ENCODE data around the gene RPS6KA5.
"Not testable (repeated sequence)": the region's sequence is repeated elsewhere in the genome, so short reads cannot be mapped to it uniquely, and the experiment has no call there.

RPS6KA5 gene

DNA sequence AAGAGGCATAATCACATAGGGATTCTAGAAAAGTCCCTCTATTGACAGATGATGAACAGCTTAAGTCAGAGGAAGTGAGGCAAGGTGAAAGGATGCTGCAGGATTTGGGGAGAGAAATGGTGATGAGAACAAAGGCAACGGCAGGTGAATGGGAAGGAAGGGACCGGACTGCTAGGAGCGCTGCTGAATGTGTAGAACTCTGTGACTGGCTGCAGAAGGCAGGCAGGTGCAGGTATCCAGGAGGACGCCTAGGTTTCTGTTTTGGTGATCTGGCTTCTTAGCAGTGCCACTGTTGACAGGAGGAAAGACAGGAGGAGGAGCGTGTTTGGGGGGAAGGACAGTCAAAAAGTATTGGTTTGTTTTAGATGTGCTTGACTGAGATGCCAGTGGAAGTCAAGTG is 185.8 kb downstream of the RPS6KA5 start:
- 87% methylated on average over 5 of the region's 5 CpGs for WGBS, 2 experiments (ENCODE audit: insufficient coverage in 2 of 2)
- no peaks in the 10 kb centered on the region for H3K4me1 ChIP-seq (ENCODE audit: control insufficient read depth, insufficient read depth, low read length, poor library complexity, severe bottlenecking)
- H3K36me3 ChIP-seq (ENCODE audit: control insufficient read depth, insufficient read depth, low read length): no peaks in the 10 kb centered on the region
- no peak overlapping the region for H3K4me3 ChIP-seq (ENCODE audit: extremely low read depth, insufficient read depth, low read length, poor library complexity, severe bottlenecking)
- H3K27ac ChIP-seq (ENCODE audit: low read depth, low read length, severe bottlenecking): no peak overlapping the region
- H3K9me3 ChIP-seq (ENCODE audit: control insufficient read depth, low read length): no peaks in the 10 kb centered on the region

- no peaks in the 10 kb centered on the region for H3K9me3 ChIP-seq (ENCODE audit: control insufficient read depth, low read length)
- no peaks in the 10 kb centered on the region for H3K36me3 ChIP-seq (ENCODE audit: control insufficient read depth, insufficient read depth, low read length)
- no peak overlapping the region for H3K27ac ChIP-seq (ENCODE audit: low read depth, low read length, severe bottlenecking)
- no peak overlapping the region for H3K4me3 ChIP-seq (ENCODE audit: extremely low read depth, insufficient read depth, low read length, poor library complexity, severe bottlenecking)
- no peaks in the 10 kb centered on the region for H3K4me1 ChIP-seq (ENCODE audit: control insufficient read depth, insufficient read depth, low read length, poor library complexity, severe bottlenecking)
- 91 to 100% methylated on average over 2 to 6 of the region's 9 CpGs for WGBS, 2 experiments (ENCODE audit: insufficient coverage in 2 of 2)
Observed at GRCh38 chr14:90871605-90872233, 188.7 kb downstream of the RPS6KA5 start.

- Histone ChIP-seq H3K9me3 (ENCODE audit: control insufficient read depth, low read length) (no peaks in the 10 kb centered on the region), H3K27ac (ENCODE audit: low read depth, low read length, severe bottlenecking) (no peak overlapping the region), H3K4me1 (ENCODE audit: control insufficient read depth, insufficient read depth, low read length, poor library complexity, severe bottlenecking) (no peaks in the 10 kb centered on the region), H3K4me3 (ENCODE audit: extremely low read depth, insufficient read depth, low read length, poor library complexity, severe bottlenecking) (no peak overlapping the region), H3K36me3 (ENCODE audit: control insufficient read depth, insufficient read depth, low read length) (no peaks in the 10 kb centered on the region)
- no CpG with 5 or more reads among the region's 1 CpG for WGBS, 2 experiments (ENCODE audit: insufficient coverage in 2 of 2)
Observed at GRCh38 chr14:90870950-90871604, 189.4 kb downstream of the RPS6KA5 start.

DNA sequence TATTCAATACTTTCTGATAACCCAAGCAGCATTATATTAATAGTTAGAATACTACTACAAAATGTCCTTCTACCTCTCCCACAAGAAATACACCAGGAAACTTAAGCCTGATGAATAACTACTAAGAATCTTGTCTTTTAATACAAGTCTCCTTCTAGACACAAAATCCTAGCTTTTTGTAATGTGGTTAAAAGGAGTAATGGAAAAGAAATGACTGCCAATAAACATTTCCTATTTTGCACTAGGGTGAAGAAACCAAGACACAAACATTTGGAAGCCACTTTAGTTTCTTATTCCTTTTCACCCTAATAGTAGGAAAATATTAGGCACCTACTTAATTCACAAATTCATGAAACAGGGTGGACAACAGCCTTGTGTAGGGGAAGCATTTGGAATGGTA is 192.9 kb downstream of the RPS6KA5 start:
- Histone ChIP-seq H3K9me3 (ENCODE audit: control insufficient read depth, low read length) (no peaks in the 10 kb centered on the region), H3K4me1 (ENCODE audit: control insufficient read depth, insufficient read depth, low read length, poor library complexity, severe bottlenecking) (no peaks in the 10 kb centered on the region), H3K4me3 (ENCODE audit: extremely low read depth, insufficient read depth, low read length, poor library complexity, severe bottlenecking) (no peak overlapping the region), H3K36me3 (ENCODE audit: control insufficient read depth, insufficient read depth, low read length) (no peaks in the 10 kb centered on the region), H3K27ac (ENCODE audit: low read depth, low read length, severe bottlenecking) (no peak overlapping the region)

DNA sequence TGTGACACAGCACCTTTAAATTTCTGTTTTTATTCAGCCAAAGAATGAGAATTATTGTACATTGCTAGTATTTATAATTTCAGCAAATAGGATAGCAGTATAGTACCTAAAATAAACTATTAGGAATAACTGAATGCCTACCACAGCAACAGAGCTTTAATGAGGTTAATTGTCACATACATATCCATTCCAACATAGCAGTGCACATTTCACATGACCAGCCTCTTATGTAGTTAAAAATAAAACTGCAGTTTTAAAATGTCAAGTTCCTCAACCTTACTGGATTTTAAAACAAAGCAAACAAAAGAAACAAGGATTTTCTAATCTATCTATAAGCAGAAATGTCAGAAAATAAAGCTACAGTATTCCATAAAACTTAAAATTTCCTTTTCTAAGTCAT is 193.6 kb downstream of the RPS6KA5 start:
- Histone ChIP-seq H3K36me3 (ENCODE audit: control insufficient read depth, insufficient read depth, low read length) (no peaks in the 10 kb centered on the region), H3K9me3 (ENCODE audit: control insufficient read depth, low read length) (no peaks in the 10 kb centered on the region), H3K27ac (ENCODE audit: low read depth, low read length, severe bottlenecking) (no peak overlapping the region), H3K4me3 (ENCODE audit: extremely low read depth, insufficient read depth, low read length, poor library complexity, severe bottlenecking) (no peak overlapping the region), H3K4me1 (ENCODE audit: control insufficient read depth, insufficient read depth, low read length, poor library complexity, severe bottlenecking) (no peaks in the 10 kb centered on the region)

DNA sequence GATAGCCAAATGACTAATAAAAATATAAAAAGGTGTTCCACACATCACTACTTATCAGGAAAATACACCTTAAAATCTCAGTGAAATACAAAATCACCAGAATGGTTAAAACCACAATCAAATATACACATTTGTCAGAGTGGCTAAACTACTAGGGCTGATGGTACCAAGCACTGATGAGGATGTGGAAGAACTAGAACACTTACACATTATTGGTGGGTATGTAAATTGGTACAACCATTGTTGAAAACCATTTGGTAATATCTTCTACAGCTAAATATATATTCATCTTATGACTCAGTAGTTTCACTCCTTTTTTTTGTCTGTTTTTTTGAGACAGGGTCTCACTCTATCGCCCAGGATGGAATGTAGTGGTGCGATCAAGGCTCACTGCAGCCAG is 195.7 kb downstream of the RPS6KA5 start:
- H3K4me1 ChIP-seq (ENCODE audit: control insufficient read depth, insufficient read depth, low read length, poor library complexity, severe bottlenecking): no peaks in the 10 kb centered on the region
- H3K36me3 ChIP-seq (ENCODE audit: control insufficient read depth, insufficient read depth, low read length): no peaks in the 10 kb centered on the region
- no peak overlapping the region for H3K27ac ChIP-seq (ENCODE audit: low read depth, low read length, severe bottlenecking)
- H3K4me3 ChIP-seq (ENCODE audit: extremely low read depth, insufficient read depth, low read length, poor library complexity, severe bottlenecking): no peak overlapping the region
- no peaks in the 10 kb centered on the region for H3K9me3 ChIP-seq (ENCODE audit: control insufficient read depth, low read length)
- WGBS, 2 experiments (ENCODE audit: insufficient coverage in 2 of 2): 93 to 100% methylated on average over 2 of the region's 2 CpGs

DNA sequence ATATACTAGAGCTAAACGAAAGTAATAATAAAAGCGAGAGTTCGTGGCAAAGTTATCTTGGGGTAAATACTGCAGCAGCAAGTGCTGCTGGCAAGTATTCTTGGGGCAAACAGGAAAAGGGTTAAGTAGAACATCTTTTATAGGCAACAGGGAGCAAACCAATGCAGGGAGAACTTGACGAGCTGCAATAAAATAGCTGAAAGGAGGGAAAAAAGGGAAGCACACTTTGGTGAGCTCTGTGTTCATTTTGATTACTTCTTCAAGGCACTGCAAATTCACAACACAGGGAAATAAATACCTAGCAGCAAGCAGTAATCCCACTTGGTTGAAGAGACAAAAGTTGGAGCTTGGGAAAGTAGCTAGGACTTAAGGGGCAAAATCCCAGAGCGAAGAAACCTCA is 201.9 kb downstream of the RPS6KA5 start:
- H3K36me3 ChIP-seq (ENCODE audit: control insufficient read depth, insufficient read depth, low read length): no peaks in the 10 kb centered on the region
- no peaks in the 10 kb centered on the region for H3K9me3 ChIP-seq (ENCODE audit: control insufficient read depth, low read length)
- H3K4me1 ChIP-seq (ENCODE audit: control insufficient read depth, insufficient read depth, low read length, poor library complexity, severe bottlenecking): no peaks in the 10 kb centered on the region
- 95 to 100% methylated on average over 4 to 5 of the region's 5 CpGs for WGBS, 2 experiments (ENCODE audit: insufficient coverage in 2 of 2)
- H3K27ac ChIP-seq (ENCODE audit: low read depth, low read length, severe bottlenecking): no peak overlapping the region
- no peak overlapping the region for H3K4me3 ChIP-seq (ENCODE audit: extremely low read depth, insufficient read depth, low read length, poor library complexity, severe bottlenecking)

GRCh38 chr14:90857866-90858265 is 202.6 kb downstream of the RPS6KA5 start:
- no peak overlapping the region for H3K4me3 ChIP-seq (ENCODE audit: extremely low read depth, insufficient read depth, low read length, poor library complexity, severe bottlenecking)
- no peaks in the 10 kb centered on the region for H3K4me1 ChIP-seq (ENCODE audit: control insufficient read depth, insufficient read depth, low read length, poor library complexity, severe bottlenecking)
- no peaks in the 10 kb centered on the region for H3K9me3 ChIP-seq (ENCODE audit: control insufficient read depth, low read length)
- 99 to 100% methylated on average over 4 to 6 of the region's 6 CpGs for WGBS, 2 experiments (ENCODE audit: insufficient coverage in 2 of 2)
- no peak overlapping the region for H3K27ac ChIP-seq (ENCODE audit: low read depth, low read length, severe bottlenecking)
- H3K36me3 ChIP-seq (ENCODE audit: control insufficient read depth, insufficient read depth, low read length): no peaks in the 10 kb centered on the region

GRCh38 chr14:90856115-90856514 is 204.3 kb downstream of the RPS6KA5 start:
- H3K4me1 ChIP-seq (ENCODE audit: control insufficient read depth, insufficient read depth, low read length, poor library complexity, severe bottlenecking); H3K9me3 ChIP-seq (ENCODE audit: control insufficient read depth, low read length); H3K27ac ChIP-seq (ENCODE audit: low read depth, low read length, severe bottlenecking); H3K4me3 ChIP-seq (ENCODE audit: extremely low read depth, insufficient read depth, low read length, poor library complexity, severe bottlenecking); H3K36me3 ChIP-seq (ENCODE audit: control insufficient read depth, insufficient read depth, low read length): not testable (repeated sequence)
- WGBS, 2 experiments (ENCODE audit: insufficient coverage in 2 of 2): 92 to 95% methylated on average over 2 to 4 of the region's 5 CpGs

GRCh38 chr14:90853116-90853515 is 207.3 kb downstream of the RPS6KA5 start:
- Histone ChIP-seq H3K9me3 (ENCODE audit: control insufficient read depth, low read length) (no peaks in the 10 kb centered on the region), H3K4me3 (ENCODE audit: extremely low read depth, insufficient read depth, low read length, poor library complexity, severe bottlenecking) (no peak overlapping the region)

DNA sequence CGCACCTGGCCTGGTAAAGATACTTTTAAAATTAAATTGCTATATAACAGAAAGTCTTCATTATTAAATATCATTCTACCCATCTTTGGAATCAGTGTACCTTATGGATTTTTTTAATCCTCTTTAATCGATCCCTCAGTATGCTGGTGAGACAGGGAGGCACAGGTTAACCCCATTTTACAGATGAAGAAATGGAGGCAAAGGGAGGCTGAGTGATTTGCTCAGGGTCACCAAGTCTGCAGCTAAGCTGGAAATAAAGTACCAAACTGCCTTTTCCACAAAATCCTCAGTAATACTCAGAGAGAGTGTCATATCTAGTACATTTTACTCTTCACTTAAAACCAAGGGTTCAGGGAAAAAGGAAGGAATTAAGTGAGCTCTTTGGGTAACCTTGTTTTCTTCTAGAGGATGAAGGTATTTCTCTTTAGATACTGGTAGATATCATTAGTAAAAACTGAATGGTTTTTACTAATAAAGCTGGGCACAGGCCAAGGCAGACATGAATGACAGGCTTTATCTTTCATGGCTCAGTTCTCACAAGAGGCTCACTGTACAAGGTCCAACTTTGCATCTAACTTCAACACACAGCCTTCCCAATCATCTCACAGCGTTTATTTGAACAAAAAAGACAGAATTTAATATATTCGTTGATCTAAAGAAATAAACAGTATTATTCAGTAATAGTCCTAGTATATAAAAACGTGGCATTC is 209.0 kb downstream of the RPS6KA5 start:
- Histone ChIP-seq H3K27ac (ENCODE audit: low read depth, low read length, severe bottlenecking) (no peak overlapping the region), H3K9me3 (ENCODE audit: control insufficient read depth, low read length) (no peaks in the 10 kb centered on the region), H3K4me1 (ENCODE audit: control insufficient read depth, insufficient read depth, low read length, poor library complexity, severe bottlenecking) (peaks cover 14% of the 10 kb centered on the region), H3K36me3 (ENCODE audit: control insufficient read depth, insufficient read depth, low read length) (no peaks in the 10 kb centered on the region), H3K4me3 (ENCODE audit: extremely low read depth, insufficient read depth, low read length, poor library complexity, severe bottlenecking) (no peak overlapping the region)
- 90% methylated on average over 2 of the region's 5 CpGs; no CpG with 5 or more reads in 1 of the 2 experiments for WGBS, 2 experiments (ENCODE audit: insufficient coverage in 2 of 2)

More at GRCh38 chr14:90853116-90853515, 207.3 kb downstream of the RPS6KA5 start:
- Histone ChIP-seq H3K36me3 (ENCODE audit: control insufficient read depth, insufficient read depth, low read length) (no peaks in the 10 kb centered on the region), H3K4me1 (ENCODE audit: control insufficient read depth, insufficient read depth, low read length, poor library complexity, severe bottlenecking) (peaks cover 14% of the 10 kb centered on the region), H3K27ac (ENCODE audit: low read depth, low read length, severe bottlenecking) (no peak overlapping the region)
